ENCODE measurements around the gene DUOX1. TPM values are rescaled to one million over a fixed set of nuclear protein-coding genes. Genes with fewer than 3 reads are reported as not detected.
A peak's percentile ranks its signal among the peaks of the same experiment; 100 is the strongest.

The DUOX1 gene
- total and polyA plus RNA-seq, 2 of the 13 experiments (the other 11 are each of a cell fraction or from before 2014, with no cell fraction given): 0.03 TPM; not detected in 1

- TF ChIP-seq USF2 (IDR thresholded peaks at IDR 0.05; ENCODE audit: low read depth, low read length) (no peak), USF2 (CRISPR knock-in tag; IDR thresholded peaks at IDR 0.05; ENCODE audit: borderline replicate concordance) (no peak), ZNF276 (CRISPR knock-in tag; IDR thresholded peaks at IDR 0.05; ENCODE audit: low read depth) (no peak), ZFP37 (CRISPR knock-in tag; IDR thresholded peaks at IDR 0.05; ENCODE audit: borderline replicate concordance) (no peak), ZNF253 (CRISPR knock-in tag; IDR thresholded peaks at IDR 0.05; ENCODE audit: borderline replicate concordance) (no peak), GLMP (CRISPR knock-in tag; IDR thresholded peaks at IDR 0.05; ENCODE audit: borderline replicate concordance) (no peak), ZBTB34 (CRISPR knock-in tag; IDR thresholded peaks at IDR 0.05) (0 out of 2 replicates have a peak, but pooled peaks have one; percentile 0), JUND (CRISPR knock-in tag; IDR thresholded peaks at IDR 0.05) (no peak), ZNF839 (CRISPR knock-in tag; IDR thresholded peaks at IDR 0.05; ENCODE audit: borderline replicate concordance) (no peak), U2AF1 (optimal IDR thresholded peaks at IDR 0.05; ENCODE audit: low read depth, low read length) (no peak), ARID5B (CRISPR knock-in tag; IDR thresholded peaks at IDR 0.05) (peak; percentile 61), HOXD1 (CRISPR knock-in tag; IDR thresholded peaks at IDR 0.05) (no peak), ZNF20 (CRISPR knock-in tag; IDR thresholded peaks at IDR 0.05) (no peak), ZNF615 (CRISPR knock-in tag; IDR thresholded peaks at IDR 0.05; ENCODE audit: borderline replicate concordance) (no peak), SATB2 (CRISPR knock-in tag; IDR thresholded peaks at IDR 0.05) (no peak), GRHL1 (CRISPR knock-in tag; conservative IDR thresholded peaks at IDR 0.05) (no peak)
Measured at GRCh38 chr15:45200799-45201556, 71.2 kb downstream of the DUOX1 start (continued).
